Measurements from ENCODE around the gene MTHFD1L.

MTHFD1L gene

GRCh38 chr6:150898399-150899170, 33.1 kb downstream of the MTHFD1L start:
- in situ Hi-C loops (cut with HindIII; ENCODE audit: low sequenced_read_pairs) = no loop called here
- DNase-seq (ENCODE audit: low read depth, low spot score) = peak; percentile 52
- TF ChIP-seq CTCF (IDR thresholded peaks at IDR 0.05; ENCODE audit: low read depth, low read length) = no peak
- H3K4me3 ChIP-seq (ENCODE audit: low read depth, low read length) = no peak overlapping the region

GRCh38 chr6:150899231-150899630, 33.7 kb downstream of the MTHFD1L start:
- H3K4me3 ChIP-seq (ENCODE audit: low read depth, low read length) = no peak overlapping the region
- in situ Hi-C loops (cut with HindIII; ENCODE audit: low sequenced_read_pairs) = no loop called here
- no peak for DNase-seq (ENCODE audit: low read depth, low spot score)
- TF ChIP-seq CTCF (IDR thresholded peaks at IDR 0.05; ENCODE audit: low read depth, low read length) = no peak

- in situ Hi-C loops (cut with HindIII; ENCODE audit: low sequenced_read_pairs) = no loop called here
- TF ChIP-seq CTCF (IDR thresholded peaks at IDR 0.05; ENCODE audit: low read depth, low read length) = no peak
- H3K4me3 ChIP-seq (ENCODE audit: low read depth, low read length) = no peak overlapping the region
- no peak for DNase-seq (ENCODE audit: low read depth, low spot score)
Observed at GRCh38 chr6:150900049-150900448, 34.5 kb downstream of the MTHFD1L start.

- no peak for DNase-seq (ENCODE audit: low read depth, low spot score)
- in situ Hi-C loops (cut with HindIII; ENCODE audit: low sequenced_read_pairs) = no loop called here
- TF ChIP-seq CTCF (IDR thresholded peaks at IDR 0.05; ENCODE audit: low read depth, low read length) = no peak
- no peak overlapping the region for H3K4me3 ChIP-seq (ENCODE audit: low read depth, low read length)
Observed at GRCh38 chr6:150902142-150902776, 36.8 kb downstream of the MTHFD1L start.

- peak; percentile 44 for TF ChIP-seq CTCF (IDR thresholded peaks at IDR 0.05; ENCODE audit: low read depth, low read length)
- H3K4me3 ChIP-seq (ENCODE audit: low read depth, low read length) = no peak overlapping the region
- no peak for DNase-seq (ENCODE audit: low read depth, low spot score)
- in situ Hi-C loops (cut with HindIII; ENCODE audit: low sequenced_read_pairs) = no loop called here
Observed at GRCh38 chr6:150905769-150906168, 40.3 kb downstream of the MTHFD1L start.

GRCh38 chr6:150906641-150907326, 41.3 kb downstream of the MTHFD1L start:
- in situ Hi-C loops (cut with HindIII; ENCODE audit: low sequenced_read_pairs) = no loop called here
- no peak for DNase-seq (ENCODE audit: low read depth, low spot score)
- H3K4me3 ChIP-seq (ENCODE audit: low read depth, low read length) = no peak overlapping the region
- no peak for TF ChIP-seq CTCF (IDR thresholded peaks at IDR 0.05; ENCODE audit: low read depth, low read length)

Data from astrocyte of the spinal cord (primary cell).